Pancreas (tissue), 10 donors: ENCODE results near the gene ARHGAP40. TPM values are rescaled to one million over a fixed set of nuclear protein-coding genes. Genes with fewer than 3 reads are reported as not detected.

Experiments
- ATAC-seq, 4 donors: fragments of 200-7000 bp; cut with Tn5 transposase; one replicate each; pipeline versions ENCODE4 v1.8.0 to v1.9.1; 2020; ENCODE audit warnings: mild to moderate bottlenecking in 4 of 4, moderate library complexity in 4 of 4
- DNase-seq, 6 donors: peaks; one replicate each; pipeline ENCODE4 v3.0.0-alpha.2; 2020
- FAIRE-seq: peaks from 2 replicates; lab custom pipeline; 2012; peaks lifted over from hg19 to GRCh38; lab: Jason Lieb, UNC
- H3K27ac ChIP-seq, 4 donors: fragments of 200-600 bp; sonication (generic); 1 replicate in 3 of 4; 2 replicates in 1 of 4; pipeline versions ENCODE4 v1.5.0 to v1.8.0; 2020
- H3K27me3 ChIP-seq, 4 donors: fragments of 200-600 bp; one replicate each; pipeline ENCODE4 v1.8.0; 2021
- H3K36me3 ChIP-seq, 3 donors: fragments of 200-600 bp; sonication (generic) in 1 of 3; one replicate each; pipeline versions ENCODE4 v1.5.0 to v1.8.0; 2020 to 2021
- H3K4me1 ChIP-seq, 3 donors: fragments of 200-600 bp; one replicate each; pipeline ENCODE4 v1.8.0; 2021
- H3K4me3 ChIP-seq, 4 donors: fragments of 200-600 bp; sonication (generic) in 2 of 4; one replicate each; pipeline versions ENCODE4 v1.5.0 to v1.8.0; 2020 to 2021
- H3K9me3 ChIP-seq, 4 donors: fragments of 200-600 bp; one replicate each; pipeline ENCODE4 v1.8.0; 2021
- WGBS, 2 donors: extraction: QIAGEN DNeasy Blood & Tissue Kit; methylation state at CpG; one replicate each; pipeline ENCODE4 v1.1.7; 2013; 5-methylcytosine and 5-hydroxymethylcytosine counted together
- intact Hi-C, 3 donors: fragments of 100-400 bp; cut with DNase I; formaldehyde crosslinking; loops; one replicate each; pipeline versions ENCODE4 v1.11.1 to v1.14.2; 2022
- polyA plus RNA-seq, 2 donors: library from polyadenylated mRNA; stranded (reverse); fragments of 200-250 nt; gene quantifications; one replicate each; pipeline ENCODE4 v1.2.3, GENCODE V29; 2013
- total RNA-seq, 6 donors: library from RNA; stranded (reverse); fragmentation: NEBNext Ultra II Directional in 4 of 6; extraction: Animal tissue kit (Norgen Biotek cat#: 25700) in 4 of 6; gene quantifications; one replicate each; pipeline versions ENCODE4 v1.2.1 to v1.2.4, GENCODE V29; 2021 to 2023
- TF ChIP-seq, protein P1 (sequence below), 4 donors: fragments of 200-600 bp; sonication (generic) in 3 of 4; IDR thresholded peaks; one replicate each; pipeline versions ENCODE4 v1.5.0 to v1.8.0; 2021; ENCODE audit warnings: antibody characterized with exemption in 4 of 4
- donor health status: healthy with polysubstance abuse.
- donor health status: DM: no; HTN: no; CAD: no; lungs with moderate emphysema.
- donor health status: DM: no; HTN: no; CAD: no.
- donor health status: control.
- donor health status: control.
- donor health status: Bipolar disorder and iron deficiency.
- donor health status: DM: yes; HTN: yes; CAD: no.
- donor health status: DM: no; HTN: no; CAD: no.
- donor health status: DM: no; HTN: no; CAD: no.
- donor health status: DM: yes; HTN: yes; CAD: no.

The ARHGAP40 gene
- total and polyA plus RNA-seq, 8 donors, result 0.08 to 0.23 (median 0.23) TPM; not detected in 5

DNA sequence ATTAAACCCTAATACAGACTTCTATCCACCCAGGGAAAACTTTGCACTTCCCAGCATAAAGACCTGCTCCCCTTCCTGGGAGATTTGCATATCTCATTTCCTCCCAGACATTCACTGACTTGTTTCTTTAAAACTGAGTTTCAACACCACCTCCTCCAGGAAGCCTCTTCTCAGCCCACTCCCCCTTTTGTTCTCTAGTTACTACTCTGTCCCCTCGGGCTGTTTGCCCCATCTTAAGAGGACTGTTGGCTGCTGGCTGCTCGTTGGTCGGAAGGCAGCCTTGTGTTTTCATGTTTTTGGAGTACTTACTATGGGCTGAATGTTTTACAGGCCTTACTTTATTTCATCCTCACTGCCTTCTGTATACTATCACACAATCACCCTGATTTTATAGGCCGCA is 6.6 kb downstream of the ARHGAP40 start:
- TF ChIP-seq, protein P1, sequence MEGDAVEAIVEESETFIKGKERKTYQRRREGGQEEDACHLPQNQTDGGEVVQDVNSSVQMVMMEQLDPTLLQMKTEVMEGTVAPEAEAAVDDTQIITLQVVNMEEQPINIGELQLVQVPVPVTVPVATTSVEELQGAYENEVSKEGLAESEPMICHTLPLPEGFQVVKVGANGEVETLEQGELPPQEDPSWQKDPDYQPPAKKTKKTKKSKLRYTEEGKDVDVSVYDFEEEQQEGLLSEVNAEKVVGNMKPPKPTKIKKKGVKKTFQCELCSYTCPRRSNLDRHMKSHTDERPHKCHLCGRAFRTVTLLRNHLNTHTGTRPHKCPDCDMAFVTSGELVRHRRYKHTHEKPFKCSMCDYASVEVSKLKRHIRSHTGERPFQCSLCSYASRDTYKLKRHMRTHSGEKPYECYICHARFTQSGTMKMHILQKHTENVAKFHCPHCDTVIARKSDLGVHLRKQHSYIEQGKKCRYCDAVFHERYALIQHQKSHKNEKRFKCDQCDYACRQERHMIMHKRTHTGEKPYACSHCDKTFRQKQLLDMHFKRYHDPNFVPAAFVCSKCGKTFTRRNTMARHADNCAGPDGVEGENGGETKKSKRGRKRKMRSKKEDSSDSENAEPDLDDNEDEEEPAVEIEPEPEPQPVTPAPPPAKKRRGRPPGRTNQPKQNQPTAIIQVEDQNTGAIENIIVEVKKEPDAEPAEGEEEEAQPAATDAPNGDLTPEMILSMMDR (IDR thresholded peaks at IDR 0.05), result no peak
- FAIRE-seq, result no peak
- WGBS, 2 donors, result 77 to 81% methylated on average over 4 of the region's 4 CpGs
- Histone ChIP-seq H3K36me3 (no peaks in the 10 kb centered on the region), H3K4me1 (no peaks in the 10 kb centered on the region), H3K4me3 (no peak overlapping the region), H3K27me3 (no peaks in the 10 kb centered on the region), H3K9me3 (no peaks in the 10 kb centered on the region), H3K27ac (no peak overlapping the region)
- intact Hi-C loops, result no loop called here
- DNase-seq, result no peak
- ATAC-seq, result no peak

- no peaks in the 10 kb centered on the region for H3K36me3 ChIP-seq
- ATAC-seq, result no peak
- H3K27ac ChIP-seq, result no peak overlapping the region
- FAIRE-seq, result no peak
- TF ChIP-seq, protein P1 (IDR thresholded peaks at IDR 0.05), result no peak
- H3K27me3 ChIP-seq, result no peaks in the 10 kb centered on the region
- H3K4me1 ChIP-seq, result no peaks in the 10 kb centered on the region
- no peaks in the 10 kb centered on the region for H3K9me3 ChIP-seq
- intact Hi-C loops, result no loop called here
- DNase-seq, result no peak
- no peak overlapping the region for H3K4me3 ChIP-seq
- WGBS, 2 donors, result 71 to 83% methylated on average over 4 of the region's 4 CpGs
These were observed 8.2 kb downstream of the ARHGAP40 start for GRCh38 chr20:38609815-38610214.

GRCh38 chr20:38610521-38610920 is 8.9 kb downstream of the ARHGAP40 start:
- Histone ChIP-seq H3K4me3 (no peak overlapping the region), H3K4me1 (no peaks in the 10 kb centered on the region), H3K27ac (no peak overlapping the region), H3K27me3 (no peaks in the 10 kb centered on the region), H3K9me3 (no peaks in the 10 kb centered on the region), H3K36me3 (no peaks in the 10 kb centered on the region)
- DNase-seq (no peak), ATAC-seq (no peak), FAIRE-seq (no peak)
- intact Hi-C loops, result no loop called here
- TF ChIP-seq, protein P1 (IDR thresholded peaks at IDR 0.05), result no peak
- 57 to 60% methylated on average over 5 of the region's 5 CpGs for WGBS, 2 donors

GRCh38 chr20:38612751-38613515 is 11.3 kb downstream of the ARHGAP40 start:
- Histone ChIP-seq H3K4me3 (no peak overlapping the region), H3K27me3 (no peaks in the 10 kb centered on the region), H3K36me3 (no peaks in the 10 kb centered on the region), H3K4me1 (no peaks in the 10 kb centered on the region), H3K27ac (no peak overlapping the region), H3K9me3 (no peaks in the 10 kb centered on the region)
- TF ChIP-seq, protein P1 (IDR thresholded peaks at IDR 0.05), result no peak
- DNase-seq (no peak), ATAC-seq (no peak), FAIRE-seq (no peak)
- intact Hi-C loops, result no loop called here
- WGBS, 2 donors, result 48 to 68% methylated on average over 5 of the region's 5 CpGs

DNA sequence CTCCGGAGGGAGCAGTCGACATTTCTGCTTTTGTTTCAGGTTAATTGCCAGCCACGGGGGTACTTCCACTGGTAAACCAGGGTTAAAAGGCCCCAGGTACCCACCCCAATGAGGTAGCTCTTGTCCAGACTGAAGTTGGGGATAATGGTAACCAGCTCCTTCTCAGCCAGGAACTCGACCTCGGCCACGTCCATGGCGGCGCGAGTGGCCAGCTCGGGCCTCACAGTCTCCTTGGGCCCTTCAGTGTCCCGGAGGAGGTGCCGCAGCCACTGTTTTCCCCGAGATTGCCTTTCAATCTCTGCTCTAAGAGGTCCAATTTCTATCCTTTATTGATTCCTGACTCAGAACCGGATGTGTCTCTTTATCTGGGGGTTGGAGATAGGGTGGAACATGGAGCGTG is 13.7 kb downstream of the ARHGAP40 start:
- DNase-seq, result no peak
- no peak for ATAC-seq
- Histone ChIP-seq H3K27me3 (no peaks in the 10 kb centered on the region), H3K27ac (no peak overlapping the region), H3K4me1 (no peaks in the 10 kb centered on the region), H3K4me3 (no peak overlapping the region), H3K36me3 (no peaks in the 10 kb centered on the region), H3K9me3 (no peaks in the 10 kb centered on the region)
- intact Hi-C loops, result no loop called here
- 75 to 80% methylated on average over 15 of the region's 15 CpGs for WGBS, 2 donors
- TF ChIP-seq, protein P1 (IDR thresholded peaks at IDR 0.05), result no peak
- no peak for FAIRE-seq
